T-helper 1 cell (primary cell): ENCODE data around the gene SLC13A3.

Source experiments
- DNase-seq, 5 donors: peaks; one replicate each; pipeline ENCODE4 v3.0.0-alpha.2; 2012 to 2020

SLC13A3 gene

DNA sequence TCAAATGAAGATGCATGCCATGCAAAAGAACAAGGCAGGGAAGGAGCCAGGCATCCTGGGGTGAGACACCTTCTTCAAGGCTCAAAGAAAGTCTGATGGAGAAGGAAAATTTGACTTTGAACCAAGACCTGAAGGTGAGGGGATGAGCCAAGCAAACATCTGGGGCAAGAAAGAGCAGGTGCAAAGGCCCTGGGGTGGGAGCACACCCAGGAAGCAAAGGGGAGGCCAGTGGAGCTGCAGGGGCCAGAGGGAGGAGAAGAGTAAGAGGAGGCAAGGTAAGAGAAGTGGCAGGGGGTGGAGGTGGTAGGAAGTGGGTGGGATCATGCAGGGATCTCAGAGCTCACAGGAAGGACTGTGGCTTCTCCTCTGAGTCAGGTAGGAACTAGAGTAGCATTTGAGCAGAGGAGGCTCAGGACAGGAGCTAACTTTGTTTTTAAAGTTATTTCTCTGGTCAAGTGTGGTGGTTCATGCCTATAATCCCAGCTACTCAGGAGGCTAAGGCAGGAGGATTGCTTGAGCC lies 49.6 kb downstream of the SLC13A3 start:
- no peak for DNase-seq

DNA sequence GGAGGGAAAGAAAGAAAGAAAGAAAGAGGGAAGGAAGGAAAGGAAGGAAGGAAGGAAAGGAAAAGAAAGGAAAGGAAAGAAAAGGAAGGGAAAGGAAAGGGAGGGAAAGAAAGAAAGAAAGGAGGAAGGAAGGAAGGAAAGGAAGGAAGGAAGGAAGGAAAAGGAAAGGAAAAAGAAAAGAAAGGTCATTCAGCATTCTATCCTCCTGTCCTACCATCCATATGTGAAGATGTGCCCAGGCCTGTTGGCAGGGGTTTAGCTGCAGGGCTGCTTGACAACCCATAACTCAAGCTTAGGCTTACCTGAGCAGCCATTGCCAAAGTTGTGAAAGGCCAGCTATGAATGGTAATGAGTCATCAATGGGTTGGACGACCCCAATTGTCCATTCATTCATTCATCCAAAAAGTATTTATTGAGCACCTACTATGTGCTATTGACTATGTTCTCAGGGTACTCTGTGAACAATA lies 50.9 kb downstream of the SLC13A3 start:
- DNase-seq, result no peak

DNA sequence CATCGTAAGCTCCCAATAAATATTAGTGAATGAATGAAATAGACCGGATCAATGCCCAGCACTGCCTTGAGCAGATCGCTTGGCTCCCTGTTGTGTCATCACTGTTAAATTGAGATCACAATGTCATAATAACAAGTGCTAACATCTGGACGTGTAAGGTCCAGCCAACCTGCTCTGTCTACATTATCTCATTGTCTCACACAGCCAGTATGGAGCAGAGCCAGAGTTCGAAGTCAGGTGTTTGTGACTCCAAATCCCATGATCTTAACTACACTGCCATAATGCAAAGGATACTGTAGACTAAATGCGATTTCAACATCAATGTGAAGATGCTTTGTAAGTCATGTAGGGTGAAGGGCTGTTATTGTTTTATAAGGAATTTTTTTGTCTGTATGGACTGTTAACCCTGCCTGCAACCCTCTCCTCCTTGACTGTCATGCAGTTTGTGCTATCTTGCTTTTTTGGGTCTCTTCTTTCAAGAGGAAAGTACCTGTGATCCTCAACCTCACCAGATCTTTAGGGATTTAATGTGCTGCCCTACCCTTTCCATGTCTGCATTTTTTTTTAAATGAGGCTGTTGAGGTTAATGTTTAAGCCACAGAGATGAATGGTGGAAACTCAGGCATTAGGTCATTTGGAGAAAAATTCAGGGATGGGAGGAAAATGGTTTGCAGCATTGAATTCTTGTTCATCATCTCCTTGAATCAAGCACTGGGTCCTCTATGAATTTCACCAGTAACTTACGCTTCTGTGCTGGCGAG lies 51.9 kb downstream of the SLC13A3 start:
- no peak for DNase-seq

DNA sequence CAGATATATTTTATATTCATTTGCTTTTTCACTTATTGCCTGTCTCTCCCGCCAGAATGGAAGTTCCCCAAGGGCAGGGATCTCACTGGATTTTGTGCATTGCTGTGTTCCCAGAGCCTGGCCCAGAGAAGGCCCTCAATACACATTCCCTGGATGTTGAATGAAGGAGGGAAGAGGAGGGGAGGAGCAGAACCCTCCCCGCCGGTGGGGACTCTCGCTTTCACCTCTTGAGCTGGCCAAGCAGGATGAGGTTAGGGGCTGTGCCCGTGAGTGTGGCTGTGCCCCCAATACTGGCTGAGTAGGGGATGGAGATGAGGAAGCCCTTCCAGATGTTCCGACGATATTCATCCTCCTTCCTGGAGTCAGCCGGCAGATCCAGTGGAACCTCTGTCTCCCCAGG lies 55.3 kb downstream of the SLC13A3 start:
- DNase-seq, result no peak

DNA sequence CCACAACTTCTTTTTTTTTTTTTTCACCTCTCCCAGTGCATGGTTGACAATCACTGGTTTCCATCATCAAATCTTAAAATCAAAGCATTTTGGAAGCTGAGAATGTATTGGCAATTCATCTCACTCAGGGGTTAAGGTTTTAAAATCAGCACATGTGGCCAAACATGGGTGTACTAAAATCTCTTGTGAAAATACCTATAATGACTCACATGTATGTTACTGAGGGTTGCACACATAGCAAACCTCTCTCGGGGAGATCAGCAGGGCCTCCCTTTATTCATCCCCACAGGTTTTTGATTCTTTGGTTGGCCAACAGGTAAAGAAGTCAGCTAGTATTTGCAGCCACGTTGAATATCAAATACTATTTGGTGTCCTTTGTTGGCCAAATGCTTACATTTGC lies 56.5 kb downstream of the SLC13A3 start:
- no peak for DNase-seq

DNA sequence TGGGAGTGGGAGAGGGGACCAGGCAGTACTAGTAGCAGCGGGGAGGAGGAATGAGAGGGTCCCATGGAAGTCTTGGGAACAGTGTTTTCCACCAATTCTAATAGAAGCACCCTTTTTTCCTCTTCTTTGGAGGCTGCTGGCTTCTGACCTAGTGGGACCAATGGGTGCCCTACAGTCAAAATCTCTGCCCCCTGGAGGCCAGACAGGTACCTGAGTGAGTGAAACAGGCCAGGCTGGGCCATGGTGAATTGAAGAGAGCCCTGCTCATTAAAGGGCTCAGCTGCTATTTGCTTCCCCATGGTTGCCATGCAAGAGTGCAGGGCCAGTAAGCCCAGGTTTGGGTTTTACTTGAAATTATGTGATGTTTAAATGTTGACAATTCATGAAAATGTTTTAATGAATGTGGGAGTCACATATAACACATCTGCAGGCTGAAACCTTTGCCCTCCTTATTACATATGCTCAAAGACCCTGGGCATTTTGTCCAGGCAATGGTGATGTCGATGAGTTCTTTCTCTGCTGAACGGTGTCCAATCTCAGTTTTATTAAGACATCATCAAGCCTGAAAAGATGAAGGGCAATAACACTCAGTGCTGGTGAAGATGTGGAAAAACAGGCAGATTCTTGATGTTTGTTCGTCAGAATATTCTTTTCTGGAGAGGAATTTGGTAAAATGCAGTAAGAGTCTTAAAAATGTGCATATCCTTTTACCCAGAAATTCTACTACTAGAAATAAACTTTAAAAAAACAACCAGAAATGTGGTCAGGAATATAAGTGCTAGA lies 58.5 kb downstream of the SLC13A3 start:
- no peak for DNase-seq

DNA sequence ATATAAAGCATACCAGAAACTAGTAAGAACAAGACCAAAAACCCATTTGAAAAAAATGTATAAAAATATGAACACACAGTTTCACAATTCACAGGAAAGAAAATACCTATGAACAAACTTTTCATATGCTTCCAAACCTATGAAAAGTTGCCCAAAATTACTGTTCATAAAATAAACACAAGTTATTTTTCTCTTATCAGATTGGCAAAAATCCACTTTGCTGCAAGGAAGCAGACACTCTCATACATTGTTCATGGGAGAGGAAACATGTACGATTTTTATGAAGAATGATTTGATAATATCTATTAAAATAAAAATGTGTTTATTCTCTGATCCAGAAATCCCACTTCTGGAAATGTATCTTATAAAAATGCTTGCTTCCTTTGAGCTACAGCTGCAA lies 60.8 kb downstream of the SLC13A3 start:
- DNase-seq, result no peak

DNA sequence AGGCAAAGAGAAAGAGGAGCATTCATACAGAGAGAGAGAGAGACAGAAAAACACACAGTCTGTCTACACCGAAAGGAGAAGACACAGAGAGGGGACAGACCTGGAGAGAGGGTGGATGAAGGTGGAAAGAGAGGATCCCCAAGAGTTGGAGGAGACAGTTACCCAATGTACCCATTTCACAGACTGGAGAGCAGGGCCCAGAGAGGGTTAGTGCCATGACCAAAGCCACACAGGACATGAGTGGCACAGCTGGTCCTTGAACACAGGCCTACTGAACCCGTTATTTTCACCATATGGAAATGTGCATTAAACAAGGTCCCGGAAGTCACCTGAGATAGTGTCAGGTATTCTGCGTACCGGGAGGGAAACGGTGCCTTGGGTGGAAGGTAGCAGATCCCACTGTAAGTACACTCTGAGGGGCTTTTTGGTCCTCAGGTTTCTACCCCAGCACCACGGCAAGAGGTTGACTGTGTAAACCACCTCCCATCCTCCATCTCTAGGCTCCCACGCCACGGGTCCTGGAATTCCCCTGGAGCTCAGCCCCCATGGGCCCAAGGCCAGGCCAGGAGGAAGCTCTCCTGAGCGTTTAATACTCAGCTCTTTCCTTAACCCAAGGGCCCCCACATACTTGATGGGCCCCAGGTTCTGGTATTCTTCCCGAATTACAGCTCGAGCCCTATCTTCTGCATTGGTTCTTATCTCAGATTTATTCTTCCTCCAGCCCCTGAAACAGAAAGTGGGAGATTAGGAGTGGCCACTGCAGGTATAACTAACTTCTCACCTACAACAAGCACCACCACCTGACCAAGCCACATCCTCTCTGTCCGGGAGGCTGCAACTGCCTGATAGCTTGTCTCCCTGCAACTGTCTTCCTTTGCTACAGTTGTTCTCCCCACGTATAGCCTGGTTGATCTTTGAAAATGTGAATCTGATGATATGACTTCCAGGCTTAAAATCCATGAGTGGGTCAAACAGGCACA lies 62.4 kb downstream of the SLC13A3 start:
- DNase-seq, result peak in 1 of 5 donors; percentile 31

DNA sequence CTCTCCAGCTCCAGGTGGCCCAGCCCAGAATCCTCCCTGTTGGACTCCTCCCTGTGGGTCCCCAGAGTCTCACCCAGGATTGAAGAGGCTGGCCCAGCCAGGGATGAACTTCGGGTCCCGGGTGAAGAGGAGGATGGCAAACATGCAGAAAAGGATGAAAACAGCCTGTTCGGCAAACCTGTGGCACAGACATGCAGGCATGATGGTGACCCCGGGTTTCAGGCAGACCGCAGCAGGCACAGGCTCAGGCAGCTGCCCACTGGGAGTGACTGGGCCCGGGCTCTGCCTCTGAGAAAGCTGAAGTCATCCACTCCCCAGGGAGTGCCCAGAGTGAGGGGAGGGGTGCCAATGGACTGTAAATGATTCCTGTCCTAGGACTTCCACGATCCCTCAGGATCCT lies 63.3 kb downstream of the SLC13A3 start:
- no peak for DNase-seq

DNA sequence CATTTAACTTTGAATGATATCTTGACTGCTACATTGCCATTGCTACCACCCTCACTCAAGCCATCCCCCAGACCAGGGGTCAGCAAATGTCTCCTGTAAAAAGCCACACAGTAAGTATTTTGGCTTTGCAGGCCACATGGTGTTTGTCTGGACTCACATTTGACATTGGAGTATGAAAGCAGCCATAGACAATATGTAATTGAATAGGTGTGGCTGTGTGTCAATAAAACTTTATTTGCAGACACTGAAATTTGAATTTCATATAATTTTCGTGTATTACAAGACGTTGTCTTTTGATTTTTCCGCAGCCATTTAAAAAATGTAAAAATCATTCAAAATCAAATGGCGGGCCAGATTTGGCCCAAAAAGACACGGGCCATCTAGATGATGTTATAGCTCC lies 64.5 kb downstream of the SLC13A3 start:
- DNase-seq, result no peak

DNA sequence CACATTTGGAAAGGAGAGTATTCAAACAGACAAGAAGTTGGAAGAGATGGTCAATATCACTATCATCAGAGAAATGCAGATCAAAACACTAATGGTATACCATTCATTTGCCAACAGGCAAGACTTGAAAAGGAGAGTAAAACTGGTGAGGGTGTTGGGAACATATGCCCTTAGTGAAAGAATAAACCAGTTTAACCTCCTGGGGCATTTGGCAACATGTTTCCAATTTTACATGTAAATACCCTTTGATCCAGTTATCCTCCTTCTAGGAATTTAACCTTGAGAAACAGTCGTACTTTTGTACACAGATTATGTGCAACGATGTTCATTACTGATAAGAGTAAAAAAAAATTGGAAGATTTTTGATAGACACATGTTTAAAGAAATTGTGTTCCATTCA lies 66.8 kb downstream of the SLC13A3 start:
- DNase-seq, result no peak

DNA sequence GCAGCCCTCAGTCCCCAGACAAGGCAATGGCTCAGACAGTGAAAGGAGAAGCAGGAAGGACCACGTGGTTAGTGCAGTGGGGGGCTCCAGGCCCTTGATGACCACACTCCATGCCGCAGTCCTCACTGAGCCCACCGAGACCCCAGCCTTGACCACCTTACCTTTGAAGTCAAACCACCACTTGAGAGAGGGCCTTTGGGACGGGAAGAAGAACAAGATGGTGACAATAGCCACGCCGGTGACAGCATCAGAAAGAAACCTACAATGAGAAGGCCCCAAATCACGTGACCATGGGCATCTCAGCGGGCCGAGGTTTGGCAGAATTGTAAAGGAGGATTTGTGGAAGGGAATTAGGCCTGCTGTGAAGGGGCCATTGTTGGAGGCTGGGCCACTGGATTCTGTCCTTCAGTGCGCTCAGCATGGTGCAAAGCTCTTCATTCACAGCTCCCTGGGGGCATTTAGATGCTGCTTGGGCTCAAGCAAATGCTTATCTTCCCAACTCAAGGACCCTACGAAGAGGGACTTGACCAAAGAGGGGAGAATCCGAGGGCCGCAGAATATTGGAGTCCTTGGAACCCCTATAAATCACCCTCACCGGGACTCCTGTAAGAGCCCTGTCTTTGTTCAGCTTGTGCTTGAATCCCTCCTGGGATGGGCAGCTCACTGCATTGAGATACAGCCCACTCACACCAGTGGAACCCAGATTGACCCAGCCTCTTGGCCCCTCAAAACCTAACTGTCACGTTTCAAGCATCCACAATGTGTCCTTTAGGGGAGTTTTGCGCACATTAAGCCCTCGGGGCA lies 67.6 kb downstream of the SLC13A3 start:
- DNase-seq, result no peak

DNA sequence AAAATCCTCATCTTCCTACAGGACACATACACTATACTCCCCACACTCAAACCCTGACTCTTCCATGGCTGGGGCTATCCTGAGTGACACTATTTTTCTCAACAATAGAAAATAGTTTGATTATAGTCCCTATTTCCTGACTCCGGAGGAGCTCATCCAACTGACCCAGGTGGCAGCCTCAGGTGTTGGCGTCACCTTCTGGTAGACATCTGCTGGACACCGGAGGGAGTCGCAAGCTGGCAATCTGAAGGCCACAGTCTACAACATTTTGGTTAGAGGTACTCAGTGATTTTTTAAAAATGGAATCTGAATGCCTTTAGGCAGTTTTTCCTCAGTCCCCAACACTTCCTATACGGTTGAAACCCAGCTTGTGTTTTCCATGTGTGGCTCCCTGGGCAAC lies 68.6 kb downstream of the SLC13A3 start:
- DNase-seq, result no peak

DNA sequence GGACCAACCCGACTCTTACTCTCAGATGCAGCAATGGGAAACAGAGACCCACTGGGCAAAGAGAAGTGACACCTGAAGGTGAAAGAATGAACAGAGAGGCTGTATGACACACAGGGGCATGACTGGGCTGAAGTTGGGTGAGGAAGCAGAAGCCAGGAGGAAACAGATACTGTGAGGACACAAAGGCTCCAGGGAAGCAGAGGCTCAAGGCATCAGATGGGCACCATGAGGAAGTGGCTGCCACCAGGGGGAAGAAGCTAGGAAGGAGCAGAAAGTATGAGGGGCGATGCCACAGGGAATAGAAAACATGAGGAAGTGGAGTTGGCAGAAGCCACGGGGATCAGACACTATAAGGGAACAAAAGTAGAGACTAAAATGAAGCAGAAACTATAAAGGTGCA lies 69.9 kb downstream of the SLC13A3 start:
- DNase-seq, result no peak

DNA sequence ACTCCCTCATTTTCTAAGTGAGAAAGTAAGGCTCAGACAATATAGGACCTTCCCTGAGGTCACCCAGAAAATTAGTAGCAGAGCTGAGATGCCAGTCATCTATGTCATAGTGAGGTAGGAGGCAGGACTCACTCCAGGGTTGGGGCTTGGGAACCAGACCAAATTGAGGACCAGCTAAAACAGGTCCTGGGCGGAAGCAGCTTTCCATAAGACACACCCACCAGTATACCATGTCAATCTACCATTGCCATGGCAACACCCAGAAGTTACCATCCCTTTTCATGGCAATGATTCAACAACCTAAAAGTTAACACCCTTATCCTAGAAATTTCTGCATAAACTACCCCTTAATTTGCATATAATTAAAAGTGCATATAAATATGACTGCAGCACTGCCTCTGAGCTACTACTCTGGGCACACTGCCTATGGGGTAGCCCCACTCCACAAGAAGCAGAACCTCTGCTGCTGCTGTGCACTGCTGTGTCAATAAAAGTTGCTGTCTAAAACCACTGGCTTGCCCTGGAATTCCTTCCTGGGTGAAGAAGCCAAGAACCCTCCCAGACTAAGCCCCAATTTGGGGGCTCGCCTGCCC lies 70.5 kb downstream of the SLC13A3 start:
- no peak for DNase-seq

DNA sequence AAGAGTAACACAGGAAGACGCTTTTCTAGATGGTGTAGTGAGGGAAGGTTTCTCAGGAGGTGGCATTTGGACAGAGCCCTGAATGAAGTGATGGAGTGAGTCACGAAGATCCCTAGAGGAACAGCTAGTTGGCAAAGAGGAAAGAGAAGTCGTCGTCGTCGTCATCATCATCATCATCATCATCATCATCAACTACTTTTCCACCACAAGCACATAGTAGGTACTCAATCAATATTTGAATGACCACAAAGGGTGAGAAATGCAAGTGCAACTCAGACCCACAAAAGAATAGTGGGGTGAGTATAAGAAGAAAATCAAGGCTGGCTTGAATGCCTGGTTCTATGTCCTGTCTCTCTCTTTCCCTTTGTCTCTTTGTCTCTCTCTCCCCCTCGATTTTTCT lies 72.5 kb downstream of the SLC13A3 start:
- DNase-seq, result no peak

DNA sequence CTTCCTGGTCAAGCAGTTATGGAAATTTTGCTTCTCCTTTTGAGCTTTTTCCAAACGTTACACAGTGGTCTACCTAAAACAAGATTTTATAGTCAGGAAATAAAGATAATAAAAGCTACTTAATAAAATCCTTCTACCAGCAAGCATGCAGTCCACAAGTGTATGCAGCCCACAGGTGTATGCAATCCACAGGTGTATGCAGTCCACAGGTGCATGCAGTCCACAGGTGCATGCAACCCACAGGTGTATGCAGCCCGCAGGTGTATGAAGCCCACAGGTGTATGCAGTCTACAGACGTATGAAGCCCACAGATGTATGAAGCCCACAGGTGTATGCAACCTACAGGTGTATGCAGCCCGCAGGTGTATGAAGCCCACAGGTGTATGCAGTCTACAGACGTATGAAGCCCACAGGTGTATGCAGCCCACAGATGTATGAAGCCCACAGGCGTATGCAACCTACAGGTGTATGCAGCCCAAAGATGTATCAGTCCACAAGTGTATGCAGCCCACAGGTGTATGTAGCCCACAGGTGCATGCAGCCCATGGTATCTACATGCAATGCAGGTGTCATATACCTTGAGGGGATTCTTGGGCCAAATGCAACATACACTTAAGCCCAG lies 74.4 kb downstream of the SLC13A3 start:
- no peak for DNase-seq

DNA sequence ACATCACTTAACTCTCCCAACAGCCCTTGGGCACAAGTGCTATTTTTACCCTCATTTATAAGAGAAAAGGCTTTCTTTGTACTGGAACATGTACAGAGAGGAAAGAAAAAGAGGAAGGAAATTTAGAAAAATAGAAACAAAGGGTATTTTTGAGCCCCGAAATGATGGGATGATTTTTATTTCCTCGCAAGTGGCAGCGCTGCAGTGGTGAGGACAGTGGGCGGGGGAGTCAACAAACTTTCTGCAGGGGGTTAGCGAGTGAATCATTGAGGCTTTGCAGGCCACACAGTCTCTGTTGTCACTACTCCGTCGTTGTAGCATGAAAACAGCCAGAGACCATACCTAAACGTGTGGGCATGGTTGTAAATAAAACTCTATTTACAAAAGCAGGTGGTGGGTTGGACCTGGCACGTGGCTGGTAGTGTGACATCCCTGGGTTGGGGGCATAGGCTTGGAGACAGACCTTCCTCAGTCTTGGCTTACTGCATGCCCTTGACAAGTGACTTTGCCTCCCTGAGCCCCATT lies 75.3 kb downstream of the SLC13A3 start:
- no peak for DNase-seq

DNA sequence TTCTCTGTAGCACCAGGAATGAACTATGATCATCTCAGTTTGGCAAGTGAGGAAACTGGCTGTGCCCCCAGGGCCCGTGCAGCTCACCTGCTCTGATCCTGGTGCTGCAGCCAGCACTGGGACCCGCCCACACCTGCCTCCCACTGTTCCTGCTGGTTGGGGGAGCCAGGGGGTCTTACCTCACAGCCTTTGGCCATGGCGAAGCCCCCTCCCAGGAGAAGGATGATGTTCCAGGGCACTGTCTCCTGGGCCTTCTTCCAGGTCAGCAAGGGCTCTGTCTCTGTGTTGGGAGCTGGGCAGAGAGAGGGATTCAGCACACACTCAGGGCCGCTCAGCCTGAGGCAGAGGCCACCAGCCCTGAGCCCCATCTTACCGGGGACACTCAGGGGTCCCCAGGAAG lies 75.9 kb downstream of the SLC13A3 start:
- DNase-seq, result no peak

DNA sequence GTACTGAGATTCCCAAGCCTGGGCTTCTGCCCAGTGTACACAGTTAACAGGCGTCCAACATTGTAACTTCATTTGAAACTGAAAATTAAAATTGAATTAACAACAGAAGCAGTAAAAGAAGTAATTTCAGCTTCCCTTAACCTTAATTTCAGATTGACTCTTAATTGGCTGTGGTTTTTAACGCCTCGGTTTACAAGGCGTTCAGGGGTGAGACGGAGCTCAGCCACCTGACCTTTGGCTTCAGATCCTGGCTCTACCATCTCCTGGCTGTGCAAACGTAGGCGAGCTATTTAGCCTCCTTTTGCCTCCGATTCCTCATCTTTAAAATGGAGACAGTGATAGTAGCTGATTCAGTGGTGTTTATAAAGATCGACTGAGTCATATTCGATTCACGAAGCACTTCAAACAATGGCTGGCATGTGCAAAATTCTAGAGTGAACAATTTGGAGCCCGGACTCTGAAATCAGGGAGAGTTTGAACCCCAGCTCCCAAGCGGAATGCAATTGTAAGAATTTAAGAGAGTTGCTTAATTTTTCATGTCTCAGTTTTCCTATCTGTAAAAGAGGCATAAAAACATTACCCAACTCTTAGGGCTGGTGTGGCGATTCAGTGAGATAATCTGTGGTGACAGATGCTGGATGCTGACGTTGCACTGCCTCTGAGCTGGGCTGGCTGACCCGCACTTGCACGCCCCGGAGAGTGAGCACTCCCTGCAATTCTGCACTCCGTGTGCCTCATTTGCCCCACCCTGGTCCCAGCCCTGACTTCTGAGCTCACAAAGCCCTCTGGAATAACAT lies 77.3 kb downstream of the SLC13A3 start:
- no peak for DNase-seq
